ENCODE data around the gene PTN.

DNA sequence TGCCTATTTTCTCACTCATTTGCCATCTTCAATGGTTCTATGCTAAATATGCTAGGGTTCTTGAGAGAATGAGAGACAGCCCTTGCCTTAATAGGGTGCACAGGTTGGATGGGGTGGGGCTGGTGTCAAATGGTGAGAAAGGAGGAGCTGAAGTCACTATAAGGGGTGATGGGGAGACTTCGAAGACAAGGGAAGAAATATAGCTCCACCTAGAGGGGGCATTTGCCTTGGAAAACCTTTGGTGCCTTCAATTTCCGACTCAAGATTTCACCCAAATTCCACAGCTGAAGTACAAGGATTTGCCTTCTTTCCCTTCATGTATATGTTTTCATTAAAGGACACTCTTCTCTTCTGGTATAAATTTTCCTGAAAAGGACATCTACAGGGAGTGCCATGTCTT, 5.6 kb downstream of the PTN start:
- no peak for TF ChIP-seq POLR2AphosphoS5 (IDR thresholded peaks at IDR 0.05)
- TF ChIP-seq, protein P1, sequence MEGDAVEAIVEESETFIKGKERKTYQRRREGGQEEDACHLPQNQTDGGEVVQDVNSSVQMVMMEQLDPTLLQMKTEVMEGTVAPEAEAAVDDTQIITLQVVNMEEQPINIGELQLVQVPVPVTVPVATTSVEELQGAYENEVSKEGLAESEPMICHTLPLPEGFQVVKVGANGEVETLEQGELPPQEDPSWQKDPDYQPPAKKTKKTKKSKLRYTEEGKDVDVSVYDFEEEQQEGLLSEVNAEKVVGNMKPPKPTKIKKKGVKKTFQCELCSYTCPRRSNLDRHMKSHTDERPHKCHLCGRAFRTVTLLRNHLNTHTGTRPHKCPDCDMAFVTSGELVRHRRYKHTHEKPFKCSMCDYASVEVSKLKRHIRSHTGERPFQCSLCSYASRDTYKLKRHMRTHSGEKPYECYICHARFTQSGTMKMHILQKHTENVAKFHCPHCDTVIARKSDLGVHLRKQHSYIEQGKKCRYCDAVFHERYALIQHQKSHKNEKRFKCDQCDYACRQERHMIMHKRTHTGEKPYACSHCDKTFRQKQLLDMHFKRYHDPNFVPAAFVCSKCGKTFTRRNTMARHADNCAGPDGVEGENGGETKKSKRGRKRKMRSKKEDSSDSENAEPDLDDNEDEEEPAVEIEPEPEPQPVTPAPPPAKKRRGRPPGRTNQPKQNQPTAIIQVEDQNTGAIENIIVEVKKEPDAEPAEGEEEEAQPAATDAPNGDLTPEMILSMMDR (IDR thresholded peaks at IDR 0.05): no peak

Measured in breast epithelium (tissue), 3 donors.